BLaER1 treated with 17β-estradiol and CSF1 and Interleukin-3, amounts not matched to agents 10 nM and 100 nM (cell line): Measurements from ENCODE around the gene ZNF629.

Experiments used
- H3K27ac ChIP-seq, 11 experiments: shearing (Covaris generic); formaldehyde crosslinking; 2 replicates each; pipeline ENCODE4 v1.8.1; 2022
- H3K27me3 ChIP-seq, 11 experiments: shearing (Covaris generic); formaldehyde crosslinking; 2 replicates each; pipeline ENCODE4 v1.8.1; 2022
- H3K36me3 ChIP-seq, 11 experiments: shearing (Covaris generic); formaldehyde crosslinking; 2 replicates each; pipeline ENCODE4 v1.8.1; 2022
- H3K4me1 ChIP-seq, 10 experiments: shearing (Covaris generic); formaldehyde crosslinking; 2 replicates each; pipeline ENCODE4 v1.8.1; 2022
- H3K4me2 ChIP-seq, 11 experiments: shearing (Covaris generic); formaldehyde crosslinking; 2 replicates each; pipeline ENCODE4 v1.8.1; 2022
- H3K4me3 ChIP-seq, 10 experiments: shearing (Covaris generic); formaldehyde crosslinking; 2 replicates each; pipeline ENCODE4 v1.8.1; 2022
- H3K9ac ChIP-seq, 11 experiments: shearing (Covaris generic); formaldehyde crosslinking; 2 replicates each; pipeline ENCODE4 v1.8.1; 2022
- H3K9me3 ChIP-seq, 11 experiments: shearing (Covaris generic); formaldehyde crosslinking; replicated peaks in 1 of 11; 2 replicates each; pipeline ENCODE4 v1.8.1; 2022
- H4K20me1 ChIP-seq, 11 experiments: shearing (Covaris generic); formaldehyde crosslinking; 2 replicates each; pipeline ENCODE4 v1.8.1; 2022
- Cebpa-rat ChIP-seq, 11 experiments: shearing (Covaris generic); IDR thresholded peaks; 2 replicates each; pipeline ENCODE4 v1.8.1; 2022

The ZNF629 gene

GRCh38 chr16:30760577-30761426 is 26.2 kb downstream of the ZNF629 start:
- Histone ChIP-seq H3K4me2 (peak overlapping the region; percentile 90 to 99 (median 97)), H3K9ac (peak overlapping the region; percentile 64 to 93 (median 88)), H3K4me3 (peak overlapping the region; percentile 68 to 96 (median 88)), H3K4me1 (peaks cover 45 to 60% (median 52%) of the 10 kb centered on the region in 10 experiments), H3K9me3 (no peaks in the 10 kb centered on the region), H3K36me3 (peaks cover 47 to 72% (median 58%) of the 10 kb centered on the region in 11 experiments), H3K27me3 (no peaks in the 10 kb centered on the region), H4K20me1 (peaks cover 0 to 41% (median 20%) of the 10 kb centered on the region in 11 experiments; a peak in 14 of 22 replicates), H3K27ac (peak overlapping the region in 10 of 11 experiments; percentile 60 to 86 (median 76); a peak in 18 of 22 replicates)
- no peak for TF ChIP-seq Cebpa-rat (IDR thresholded peaks at IDR 0.05)

- TF ChIP-seq Cebpa-rat (IDR thresholded peaks at IDR 0.05): no peak
- Histone ChIP-seq H3K4me3 (0 out of 20 replicates have a peak overlapping the region, but pooled peaks of 1 of the 10 experiments have one; percentile 80), H3K4me2 (peak overlapping the region; percentile 90 to 99 (median 97); a peak in 20 of 22 replicates), H3K4me1 (peaks cover 45 to 60% (median 52%) of the 10 kb centered on the region in 10 experiments), H3K9ac (peak overlapping the region in 3 of 11 experiments; percentile 6 to 89 (median 88); a peak in 1 of 22 replicates), H3K9me3 (no peaks in the 10 kb centered on the region), H3K36me3 (peaks cover 47 to 72% (median 58%) of the 10 kb centered on the region in 11 experiments), H4K20me1 (peaks cover 0 to 40% (median 17%) of the 10 kb centered on the region in 11 experiments; a peak in 14 of 22 replicates), H3K27ac (no peak overlapping the region), H3K27me3 (no peaks in the 10 kb centered on the region)
Observed at GRCh38 chr16:30760001-30760559, 26.9 kb downstream of the ZNF629 start.

- H4K20me1 ChIP-seq: peaks cover 0 to 29% (median 11%) of the 10 kb centered on the region in 11 experiments; a peak in 11 of 22 replicates
- peaks cover 45 to 56% (median 47%) of the 10 kb centered on the region in 10 experiments for H3K4me1 ChIP-seq
- no peaks in the 10 kb centered on the region for H3K27me3 ChIP-seq
- H3K9me3 ChIP-seq: no peaks in the 10 kb centered on the region
- H3K4me2 ChIP-seq: peak overlapping the region; percentile 52 to 99 (median 65)
- TF ChIP-seq Cebpa-rat (IDR thresholded peaks at IDR 0.05): no peak
- peak overlapping the region; percentile 22 to 75 (median 48); a peak in 19 of 22 replicates for H3K9ac ChIP-seq
- peaks cover 47 to 72% (median 58%) of the 10 kb centered on the region in 11 experiments for H3K36me3 ChIP-seq
- peak overlapping the region in 9 of 11 experiments; percentile 46 to 84 (median 70); a peak in 17 of 22 replicates for H3K27ac ChIP-seq
- peak overlapping the region in 1 of 10 experiments; percentile 14; a peak in 2 of 20 replicates for H3K4me3 ChIP-seq
Observed at GRCh38 chr16:30758988-30759491, 28.0 kb downstream of the ZNF629 start.

- peaks cover 31 to 41% (median 33%) of the 10 kb centered on the region in 10 experiments for H3K4me1 ChIP-seq
- H3K27me3 ChIP-seq: no peaks in the 10 kb centered on the region
- no peaks in the 10 kb centered on the region for H3K9me3 ChIP-seq
- TF ChIP-seq Cebpa-rat (IDR thresholded peaks at IDR 0.05): no peak
- no peak overlapping the region for H3K9ac ChIP-seq
- H3K4me3 ChIP-seq: no peak overlapping the region
- H3K4me2 ChIP-seq: no peak overlapping the region
- H3K27ac ChIP-seq: no peak overlapping the region
- H3K36me3 ChIP-seq: peaks cover 51 to 78% (median 63%) of the 10 kb centered on the region in 11 experiments
- H4K20me1 ChIP-seq: peaks cover 0 to 14% (median 0%) of the 10 kb centered on the region in 11 experiments; a peak in 4 of 22 replicates
Observed at GRCh38 chr16:30757316-30757715, 29.7 kb downstream of the ZNF629 start.

- H3K4me1 ChIP-seq: peaks cover 31 to 41% (median 33%) of the 10 kb centered on the region in 10 experiments
- H3K4me3 ChIP-seq: no peak overlapping the region
- no peak overlapping the region for H3K27ac ChIP-seq
- peaks cover 56 to 82% (median 68%) of the 10 kb centered on the region in 11 experiments for H3K36me3 ChIP-seq
- H4K20me1 ChIP-seq: peaks cover 0 to 14% (median 0%) of the 10 kb centered on the region in 11 experiments; a peak in 4 of 22 replicates
- H3K27me3 ChIP-seq: no peaks in the 10 kb centered on the region
- no peak overlapping the region for H3K9ac ChIP-seq
- H3K9me3 ChIP-seq: no peaks in the 10 kb centered on the region
- no peak overlapping the region for H3K4me2 ChIP-seq
- no peak for TF ChIP-seq Cebpa-rat (IDR thresholded peaks at IDR 0.05)
Observed at GRCh38 chr16:30756781-30757100, 30.3 kb downstream of the ZNF629 start.

- Histone ChIP-seq H4K20me1 (peaks cover 0 to 14% (median 0%) of the 10 kb centered on the region in 11 experiments; a peak in 6 of 22 replicates), H3K9ac (no peak overlapping the region), H3K4me1 (peaks cover 28 to 39% (median 32%) of the 10 kb centered on the region in 10 experiments), H3K4me2 (no peak overlapping the region), H3K27ac (no peak overlapping the region), H3K27me3 (no peaks in the 10 kb centered on the region), H3K36me3 (peaks cover 61 to 88% (median 73%) of the 10 kb centered on the region in 11 experiments), H3K9me3 (no peaks in the 10 kb centered on the region), H3K4me3 (no peak overlapping the region)
- no peak for TF ChIP-seq Cebpa-rat (IDR thresholded peaks at IDR 0.05)
Observed at GRCh38 chr16:30755955-30756780, 30.8 kb downstream of the ZNF629 start.

GRCh38 chr16:30753596-30753995 is 33.4 kb downstream of the ZNF629 start:
- H3K9ac ChIP-seq: no peak overlapping the region
- no peak overlapping the region for H3K4me2 ChIP-seq
- H3K9me3 ChIP-seq: no peaks in the 10 kb centered on the region
- no peak for TF ChIP-seq Cebpa-rat (IDR thresholded peaks at IDR 0.05)
- no peaks in the 10 kb centered on the region for H3K27me3 ChIP-seq
- peaks cover 66 to 89% (median 76%) of the 10 kb centered on the region in 11 experiments for H3K36me3 ChIP-seq
- no peak overlapping the region for H3K4me3 ChIP-seq
- H3K27ac ChIP-seq: no peak overlapping the region
- peaks cover 15 to 23% (median 18%) of the 10 kb centered on the region in 10 experiments for H3K4me1 ChIP-seq
- H4K20me1 ChIP-seq: peaks cover 0 to 31% (median 6%) of the 10 kb centered on the region in 11 experiments; a peak in 9 of 22 replicates

GRCh38 chr16:30750876-30751465 is 36.0 kb downstream of the ZNF629 start:
- H3K27ac ChIP-seq: no peak overlapping the region
- H3K9ac ChIP-seq: no peak overlapping the region
- H3K36me3 ChIP-seq: peaks cover 49 to 70% (median 57%) of the 10 kb centered on the region in 11 experiments
- H3K4me3 ChIP-seq: no peak overlapping the region
- no peaks in the 10 kb centered on the region for H3K9me3 ChIP-seq
- no peak overlapping the region for H3K4me2 ChIP-seq
- H3K4me1 ChIP-seq: peaks cover 11 to 26% (median 18%) of the 10 kb centered on the region in 10 experiments
- peaks cover 0 to 27% (median 6%) of the 10 kb centered on the region in 11 experiments; a peak in 9 of 22 replicates for H4K20me1 ChIP-seq
- H3K27me3 ChIP-seq: no peaks in the 10 kb centered on the region
- no peak for TF ChIP-seq Cebpa-rat (IDR thresholded peaks at IDR 0.05)
